BLaER1 (cell line): ENCODE results near the gene FRMD4A.

Experiments used
- H3K27ac ChIP-seq: shearing (Covaris generic); formaldehyde crosslinking; 2 replicates; pipeline ENCODE4 v1.8.1; 2022
- H3K27me3 ChIP-seq: shearing (Covaris generic); formaldehyde crosslinking; 2 replicates; pipeline ENCODE4 v1.8.1; 2022
- H3K36me3 ChIP-seq: shearing (Covaris generic); formaldehyde crosslinking; 2 replicates; pipeline ENCODE4 v1.8.1; 2022
- H3K4me1 ChIP-seq: shearing (Covaris generic); formaldehyde crosslinking; 2 replicates; pipeline ENCODE4 v1.8.1; 2022
- H3K4me2 ChIP-seq: shearing (Covaris generic); formaldehyde crosslinking; 2 replicates; pipeline ENCODE4 v1.8.1; 2022
- H3K4me3 ChIP-seq: shearing (Covaris generic); formaldehyde crosslinking; 2 replicates; pipeline ENCODE4 v1.8.1; 2022
- H3K9ac ChIP-seq: shearing (Covaris generic); formaldehyde crosslinking; 2 replicates; pipeline ENCODE4 v1.8.1; 2022
- H3K9me3 ChIP-seq: shearing (Covaris generic); formaldehyde crosslinking; 2 replicates; pipeline ENCODE4 v1.8.1; 2022
- H4K20me1 ChIP-seq: shearing (Covaris generic); formaldehyde crosslinking; 2 replicates; pipeline ENCODE4 v1.8.1; 2022
- Cebpa-rat ChIP-seq: shearing (Covaris generic); IDR thresholded peaks from 2 replicates; pipeline ENCODE4 v1.8.1; 2022

Gene FRMD4A

DNA sequence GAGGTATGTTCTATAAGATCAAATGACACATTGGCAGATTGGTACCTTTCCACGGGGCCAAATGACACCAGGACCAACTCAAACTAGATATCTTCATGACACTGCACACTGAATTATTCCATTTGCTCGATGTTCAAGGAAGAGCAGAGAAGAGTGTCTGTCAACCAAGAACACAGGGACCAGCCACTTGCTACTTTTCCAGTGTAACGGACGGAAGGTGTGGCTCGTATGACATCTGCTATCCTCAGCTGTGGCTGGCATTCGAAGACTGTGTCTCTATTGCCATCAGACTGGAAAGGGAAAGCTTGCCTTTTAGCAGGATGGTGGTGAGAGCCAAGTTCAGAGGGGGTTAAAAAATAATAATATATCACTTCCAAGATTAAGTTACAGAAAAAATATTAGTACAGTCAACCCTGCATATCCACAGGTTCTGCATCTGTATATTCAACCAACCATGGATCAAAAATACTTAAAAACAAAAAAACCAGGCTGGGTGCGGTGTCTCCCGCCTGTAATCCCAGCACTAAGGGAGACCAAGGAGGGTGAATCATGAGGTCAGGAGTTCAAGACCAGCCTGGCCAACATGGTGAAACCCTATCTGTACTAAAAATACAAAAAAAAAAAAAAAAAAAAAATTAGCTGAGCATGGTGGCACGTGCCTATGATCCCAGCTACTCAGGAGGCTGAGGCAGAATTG is 506.9 kb downstream of the FRMD4A start:
- no peaks in the 10 kb centered on the region for H3K9me3 ChIP-seq
- no peak overlapping the region for H3K4me3 ChIP-seq
- no peak for TF ChIP-seq Cebpa-rat
- H3K9ac ChIP-seq, result no peak overlapping the region
- no peak overlapping the region for H3K27ac ChIP-seq
- H3K4me2 ChIP-seq, result no peak overlapping the region
- peaks cover 31% of the 10 kb centered on the region for H3K4me1 ChIP-seq
- no peaks in the 10 kb centered on the region for H3K27me3 ChIP-seq
- H4K20me1 ChIP-seq, result no peaks in the 10 kb centered on the region
- H3K36me3 ChIP-seq, result no peaks in the 10 kb centered on the region

DNA sequence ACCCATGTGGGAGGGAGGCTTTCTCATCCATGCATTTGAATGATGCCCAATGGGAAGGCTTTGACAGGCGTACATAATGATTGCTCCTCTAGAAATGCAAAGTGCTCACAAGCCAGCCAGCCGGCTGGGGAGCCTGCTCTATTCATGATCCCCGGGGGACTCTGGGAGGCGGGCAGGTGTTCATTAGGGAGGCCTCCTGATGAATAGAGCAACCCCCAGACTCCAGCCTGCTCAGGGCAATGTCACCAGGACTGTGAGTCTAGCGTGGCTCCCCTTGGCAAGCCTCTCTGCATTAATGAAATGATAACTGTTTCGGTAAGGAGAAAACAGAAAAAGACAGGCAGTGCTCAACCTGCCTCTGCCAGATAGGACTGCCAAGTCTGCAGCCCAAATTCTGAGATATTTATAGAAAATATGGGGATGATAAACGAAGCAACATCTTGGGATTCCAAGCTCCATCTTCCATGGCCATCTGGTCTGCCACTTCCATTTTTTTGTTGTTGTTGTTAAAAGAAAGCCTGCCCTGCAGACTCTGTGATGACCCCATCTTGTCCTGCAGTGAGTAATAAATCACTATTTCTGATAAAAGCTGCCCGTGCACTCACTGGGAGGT is 507.5 kb downstream of the FRMD4A start:
- no peak overlapping the region for H3K4me2 ChIP-seq
- H3K27ac ChIP-seq, result no peak overlapping the region
- no peaks in the 10 kb centered on the region for H3K36me3 ChIP-seq
- H3K4me1 ChIP-seq, result peaks cover 31% of the 10 kb centered on the region
- H3K4me3 ChIP-seq, result no peak overlapping the region
- no peaks in the 10 kb centered on the region for H3K9me3 ChIP-seq
- H3K9ac ChIP-seq, result no peak overlapping the region
- H4K20me1 ChIP-seq, result no peaks in the 10 kb centered on the region
- TF ChIP-seq Cebpa-rat, result no peak
- H3K27me3 ChIP-seq, result no peaks in the 10 kb centered on the region

DNA sequence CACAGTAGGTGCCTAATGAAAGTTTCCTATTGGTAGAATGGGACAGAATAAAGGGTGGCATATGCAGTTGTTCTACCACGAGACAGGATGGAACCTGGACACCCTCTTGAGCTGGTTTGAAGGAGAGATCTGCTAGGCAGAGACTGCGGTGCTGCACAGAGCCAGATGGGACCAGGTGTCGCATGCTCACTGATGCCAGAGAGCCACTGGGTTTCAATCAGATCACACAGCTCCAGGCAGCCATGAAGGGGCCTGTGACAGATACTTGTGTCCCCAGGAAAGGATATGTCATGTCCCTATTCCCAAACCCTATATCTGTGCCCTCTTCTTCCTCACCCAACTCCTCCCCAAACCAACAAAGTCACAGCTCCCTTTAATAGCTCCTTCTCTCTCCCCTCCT is 508.2 kb downstream of the FRMD4A start:
- H3K4me2 ChIP-seq, result no peak overlapping the region
- no peak overlapping the region for H3K9ac ChIP-seq
- no peak overlapping the region for H3K4me3 ChIP-seq
- H4K20me1 ChIP-seq, result no peaks in the 10 kb centered on the region
- H3K27ac ChIP-seq, result no peak overlapping the region
- H3K9me3 ChIP-seq, result no peaks in the 10 kb centered on the region; the same call in 1 of the 2 replicates
- peaks cover 31% of the 10 kb centered on the region for H3K4me1 ChIP-seq
- H3K27me3 ChIP-seq, result no peaks in the 10 kb centered on the region
- TF ChIP-seq Cebpa-rat, result no peak
- H3K36me3 ChIP-seq, result no peaks in the 10 kb centered on the region

DNA sequence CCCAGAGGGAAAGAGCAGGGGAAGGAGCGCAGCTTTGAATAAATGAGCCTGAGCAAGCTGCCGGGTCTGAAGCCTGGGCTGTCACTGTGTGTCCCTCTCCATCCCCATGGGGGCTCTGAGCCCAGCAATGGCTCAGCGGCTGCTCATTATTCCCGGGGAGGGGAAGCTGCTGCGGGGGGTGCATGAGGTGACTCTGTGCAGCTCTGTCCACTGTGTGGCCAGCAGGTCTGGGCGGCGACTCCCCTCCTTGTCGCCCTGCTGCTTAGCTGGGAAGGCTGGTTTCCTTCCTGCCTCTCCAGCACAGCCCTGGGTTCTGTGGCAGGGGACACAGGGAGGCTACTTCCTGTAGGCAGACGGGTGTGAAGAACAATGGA is 509.8 kb downstream of the FRMD4A start:
- Histone ChIP-seq H3K27me3 (no peaks in the 10 kb centered on the region), H3K4me2 (peak overlapping the region; percentile 98), H3K9me3 (no peaks in the 10 kb centered on the region; the same call in 1 of the 2 replicates), H3K4me1 (peaks cover 31% of the 10 kb centered on the region), H3K4me3 (peak overlapping the region; percentile 52), H4K20me1 (no peaks in the 10 kb centered on the region), H3K27ac (peak overlapping the region; percentile 49), H3K9ac (peak overlapping the region; percentile 51), H3K36me3 (no peaks in the 10 kb centered on the region)
- TF ChIP-seq Cebpa-rat, result no peak

DNA sequence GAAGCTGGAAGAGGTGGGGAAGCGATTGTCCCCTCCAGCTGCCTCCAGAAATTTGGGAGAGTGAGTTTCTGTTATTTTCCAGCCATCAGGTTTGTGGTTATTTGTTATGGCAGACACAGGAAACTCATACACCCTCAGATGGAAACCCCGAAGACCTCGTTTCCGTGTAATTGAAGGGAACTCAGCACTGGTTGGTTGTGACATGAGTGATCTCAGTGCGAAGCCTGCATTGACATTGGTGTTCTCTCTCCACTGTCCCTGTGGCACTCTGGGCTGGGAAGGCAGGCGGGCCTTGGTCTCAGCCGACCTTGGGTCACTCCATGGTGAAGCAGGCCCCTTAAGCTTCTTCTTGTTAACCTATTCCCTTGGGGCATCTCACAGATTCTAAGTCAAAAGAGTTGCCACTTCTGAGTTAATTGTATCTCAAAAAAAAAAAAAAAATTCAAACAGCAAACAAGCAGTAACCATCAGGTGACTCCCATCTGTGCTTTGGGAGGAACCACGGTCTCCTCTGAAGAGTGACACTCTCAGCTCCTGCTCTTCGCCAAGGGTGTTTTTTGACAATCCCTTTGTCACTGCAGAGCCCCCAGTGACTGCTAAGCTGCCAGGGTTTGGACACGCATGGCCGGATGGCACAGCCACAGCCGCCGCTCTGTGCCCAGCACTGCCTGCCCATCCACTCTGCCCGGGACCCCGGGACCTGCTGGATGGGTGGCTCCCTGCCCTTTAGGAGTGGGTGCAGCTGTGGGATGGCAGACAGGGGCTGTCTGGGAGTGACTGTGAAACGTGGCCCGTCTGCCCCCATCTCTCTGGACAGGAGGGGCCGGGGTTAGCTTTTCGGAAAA is 510.4 kb downstream of the FRMD4A start:
- Histone ChIP-seq H3K36me3 (no peaks in the 10 kb centered on the region), H3K4me3 (peak overlapping the region; percentile 52), H3K4me1 (peaks cover 31% of the 10 kb centered on the region), H4K20me1 (no peaks in the 10 kb centered on the region), H3K9ac (peak overlapping the region; percentile 51), H3K27ac (peak overlapping the region; percentile 49), H3K27me3 (no peaks in the 10 kb centered on the region), H3K4me2 (peak overlapping the region; percentile 98), H3K9me3 (no peaks in the 10 kb centered on the region; the same call in 1 of the 2 replicates)
- no peak for TF ChIP-seq Cebpa-rat

DNA sequence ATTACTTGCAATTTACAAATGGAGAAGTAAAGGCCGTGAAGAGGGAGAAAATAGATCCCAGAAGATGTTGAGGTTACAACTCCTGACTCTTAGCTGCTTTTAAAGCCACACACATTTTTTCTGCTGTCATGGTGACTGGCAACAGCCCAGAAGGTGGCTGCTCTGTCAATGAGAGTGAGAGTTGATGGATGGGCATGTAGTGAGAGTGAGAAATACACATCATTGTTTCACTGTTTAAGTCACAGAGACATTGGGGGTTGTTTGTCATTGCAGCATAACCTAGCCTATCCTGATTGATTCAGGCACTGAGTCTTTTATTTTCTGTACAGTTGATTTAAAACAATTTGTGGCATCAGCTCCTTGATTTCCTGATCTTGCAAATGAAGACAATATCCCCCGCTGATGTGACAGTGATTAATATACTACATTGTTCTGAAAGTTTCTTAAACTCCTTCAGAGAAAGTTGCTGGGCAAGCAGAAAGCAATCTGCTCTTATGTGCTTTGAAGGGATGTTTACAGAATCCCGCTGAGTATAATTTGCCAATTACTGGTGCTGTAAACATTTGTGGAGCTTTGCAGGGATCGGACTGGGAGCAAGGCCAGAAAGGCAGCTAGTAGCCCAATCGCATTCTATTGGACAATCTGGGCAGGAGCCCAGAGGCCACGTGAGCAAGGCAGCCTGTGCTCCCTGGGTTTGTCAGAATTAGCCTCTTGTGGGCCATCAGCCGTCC is 514.4 kb downstream of the FRMD4A start:
- TF ChIP-seq Cebpa-rat, result no peak
- no peak overlapping the region for H3K27ac ChIP-seq
- H3K9ac ChIP-seq, result no peak overlapping the region

DNA sequence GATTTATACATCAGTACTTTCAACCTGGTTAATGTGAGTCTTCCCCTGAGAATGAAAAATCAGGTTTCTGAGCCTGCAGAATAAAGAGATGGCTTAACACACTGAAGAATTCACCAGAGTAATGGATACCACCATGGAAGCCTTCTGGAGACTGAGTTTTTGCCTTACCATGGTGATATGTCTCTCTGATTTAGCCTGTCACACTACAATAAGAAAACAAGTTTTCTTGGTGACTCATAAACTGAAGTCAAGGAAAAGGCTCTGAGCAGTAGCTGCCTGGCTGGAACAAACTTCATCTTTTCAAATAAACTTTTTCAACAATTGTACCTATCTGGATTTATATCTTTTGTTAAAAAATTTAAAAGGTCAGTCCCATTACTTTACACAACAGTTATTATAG is 515.0 kb downstream of the FRMD4A start:
- H3K9me3 ChIP-seq, result no peaks in the 10 kb centered on the region; the same call in 1 of the 2 replicates
- H3K4me2 ChIP-seq, result no peak overlapping the region
- H3K9ac ChIP-seq, result no peak overlapping the region
- no peaks in the 10 kb centered on the region for H3K36me3 ChIP-seq
- no peak overlapping the region for H3K4me3 ChIP-seq
- no peaks in the 10 kb centered on the region for H4K20me1 ChIP-seq
- no peak overlapping the region for H3K27ac ChIP-seq
- no peak for TF ChIP-seq Cebpa-rat
- H3K27me3 ChIP-seq, result no peaks in the 10 kb centered on the region
- H3K4me1 ChIP-seq, result peaks cover 12% of the 10 kb centered on the region

More for the DNA sequence above, 514.4 kb downstream of the FRMD4A start:
- Histone ChIP-seq H4K20me1 (no peaks in the 10 kb centered on the region), H3K36me3 (no peaks in the 10 kb centered on the region), H3K9me3 (no peaks in the 10 kb centered on the region; the same call in 1 of the 2 replicates), H3K4me2 (no peak overlapping the region), H3K4me1 (peaks cover 18% of the 10 kb centered on the region), H3K4me3 (no peak overlapping the region), H3K27me3 (no peaks in the 10 kb centered on the region)

DNA sequence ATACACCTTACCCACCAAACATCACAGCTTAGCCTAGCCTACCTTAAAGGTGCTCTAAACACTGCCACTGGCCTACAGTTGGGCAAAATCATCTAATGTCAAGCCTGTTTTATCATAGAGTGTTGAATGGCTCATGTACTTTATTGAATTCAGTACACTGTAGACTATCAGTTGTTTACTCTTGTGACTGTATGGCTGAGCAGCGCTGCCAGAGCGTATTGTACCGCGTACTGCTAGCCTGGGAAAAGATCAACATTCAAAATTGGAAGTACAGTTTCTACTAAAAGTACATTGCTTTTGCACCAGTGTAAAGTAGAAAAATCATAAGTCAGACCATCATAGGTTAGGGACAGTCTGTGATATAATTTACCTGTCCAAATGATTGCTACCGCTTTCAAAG is 517.2 kb downstream of the FRMD4A start:
- no peak overlapping the region for H3K27ac ChIP-seq
- H4K20me1 ChIP-seq, result no peaks in the 10 kb centered on the region
- no peaks in the 10 kb centered on the region; the same call in 1 of the 2 replicates for H3K9me3 ChIP-seq
- H3K9ac ChIP-seq, result no peak overlapping the region
- H3K36me3 ChIP-seq, result no peaks in the 10 kb centered on the region
- no peak overlapping the region for H3K4me3 ChIP-seq
- no peak overlapping the region for H3K4me2 ChIP-seq
- H3K4me1 ChIP-seq, result no peaks in the 10 kb centered on the region; the same call in 1 of the 2 replicates
- TF ChIP-seq Cebpa-rat, result no peak
- no peaks in the 10 kb centered on the region for H3K27me3 ChIP-seq

DNA sequence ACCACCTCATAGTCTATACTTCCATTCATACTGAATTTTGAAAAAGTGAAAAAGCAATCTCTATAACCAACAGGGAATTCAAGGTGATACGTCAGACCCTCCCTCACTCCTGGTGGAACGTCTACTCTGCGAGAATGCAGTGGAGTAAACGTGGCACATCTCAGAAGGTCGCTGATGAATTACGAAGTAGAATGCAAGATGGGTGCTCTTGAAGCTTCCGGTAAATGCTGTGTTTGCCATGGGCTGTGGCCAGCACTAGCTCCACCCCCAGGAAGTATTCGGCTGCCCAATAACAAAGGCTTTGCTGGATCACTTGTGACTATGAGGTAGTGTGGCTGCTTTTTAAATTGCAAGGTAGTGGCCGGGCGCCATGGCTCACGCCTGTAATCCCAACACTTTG is 517.9 kb downstream of the FRMD4A start:
- H3K4me2 ChIP-seq, result no peak overlapping the region
- no peak overlapping the region for H3K27ac ChIP-seq
- no peaks in the 10 kb centered on the region; the same call in 1 of the 2 replicates for H3K9me3 ChIP-seq
- H3K36me3 ChIP-seq, result no peaks in the 10 kb centered on the region
- no peaks in the 10 kb centered on the region for H4K20me1 ChIP-seq
- H3K9ac ChIP-seq, result no peak overlapping the region
- no peaks in the 10 kb centered on the region for H3K27me3 ChIP-seq
- TF ChIP-seq Cebpa-rat, result no peak
- H3K4me3 ChIP-seq, result no peak overlapping the region
- no peaks in the 10 kb centered on the region; the same call in 1 of the 2 replicates for H3K4me1 ChIP-seq
